Measurements from ENCODE around the gene LCE2B. TPM values are rescaled to one million over a fixed set of nuclear protein-coding genes. Genes with fewer than 3 reads are reported as not detected.

LCE2B gene
- total and polyA plus RNA-seq, 10 of the 15 experiments (the other 5 are each of a cell fraction or from before 2014, with no cell fraction given): not detected

- no peaks in the 10 kb centered on the region for H3K79me2 ChIP-seq (ENCODE audit: control insufficient read depth, insufficient read depth, low read length)
- no peaks in the 10 kb centered on the region for H4K20me1 ChIP-seq (ENCODE audit: control insufficient read depth, insufficient read depth)
- H3K27me3 ChIP-seq (replicated peaks in 1 of 2; ENCODE audit: control insufficient read depth in 2 of 2, insufficient read depth in 2 of 2, low read length in 1 of 2): no peaks in the 10 kb centered on the region; a peak in 1 of 4 replicates
- ChIA-PET CTCF (no interaction called here), RAD21 (ENCODE audit: unreplicated experiment) (no interaction called here), SMC1A (ENCODE audit: uncharacterized antibody, unreplicated experiment) (no interaction called here), POLR2A (no interaction called here)
- H2AFZ ChIP-seq (ENCODE audit: control insufficient read depth, low read depth, low read length): no peak overlapping the region
- DNase-seq (ENCODE audit: low read depth, low spot score) (no peak), FAIRE-seq (no peak), ATAC-seq (no peak)
- WGBS (ENCODE audit: insufficient coverage, insufficient replicate concordance, low lambda C conversion rate, missing lambda C conversion rate): 0% methylated on average over 2 of the region's 2 CpGs
- H3K9ac ChIP-seq (ENCODE audit: control insufficient read depth, insufficient read depth, low read length): no peak overlapping the region
- intact Hi-C loops (cut with micrococcal nuclease; ENCODE audit: unreplicated experiment) (no loop called here), in situ Hi-C loops (cut with MboI) (no loop called here)
- no peaks in the 10 kb centered on the region for H3K4me1 ChIP-seq (ENCODE audit: control insufficient read depth, insufficient read depth, low read length)
- no peak overlapping the region for H3K27ac ChIP-seq (ENCODE audit: control insufficient read depth, insufficient read depth)
- no peak overlapping the region for H3K4me2 ChIP-seq (ENCODE audit: control insufficient read depth, insufficient read depth)
- H3K9me3 ChIP-seq (replicated peaks; ENCODE audit: control insufficient read depth, insufficient read depth, low read length): no peaks in the 10 kb centered on the region
- no TSS peak for BruUV-seq (replicated peaks)
- H3K4me3 ChIP-seq: no peak overlapping the region
- H3K36me3 ChIP-seq (ENCODE audit: control insufficient read depth in 2 of 2, insufficient read depth in 2 of 2, low read length in 1 of 2): no peaks in the 10 kb centered on the region
- TF ChIP-seq SRF (IDR thresholded peaks at IDR 0.05; ENCODE audit: low read depth in 2 of 2, low read length in 2 of 2): no peak
- no peak for TF ChIP-seq ZNF274 (IDR thresholded peaks at IDR 0.05; ENCODE audit: insufficient read depth, insufficient read length)
- no peak for TF ChIP-seq IRF3 (IDR thresholded peaks at IDR 0.05)
- no peak for TF ChIP-seq WRNIP1 (IDR thresholded peaks at IDR 0.05; ENCODE audit: borderline replicate concordance, low read depth, low read length)
- no peak for TF ChIP-seq ZNF592 (IDR thresholded peaks at IDR 0.05)
- TF ChIP-seq ZBTB11 (CRISPR knock-in tag; IDR thresholded peaks at IDR 0.05): no peak
- TF ChIP-seq TARDBP (IDR thresholded peaks at IDR 0.05; ENCODE audit: borderline replicate concordance): no peak
- TF ChIP-seq CHD2 (IDR thresholded peaks at IDR 0.05; ENCODE audit: borderline replicate concordance, low read depth, low read length): no peak
- no peak for TF ChIP-seq NBN (IDR thresholded peaks at IDR 0.05)
- no peak for TF ChIP-seq USF2 (IDR thresholded peaks at IDR 0.05; ENCODE audit: borderline replicate concordance, low read depth, low read length)
- TF ChIP-seq ZSCAN29 (IDR thresholded peaks at IDR 0.05): no peak
- no peak for TF ChIP-seq ZNF384 (IDR thresholded peaks at IDR 0.05; ENCODE audit: borderline replicate concordance, low read depth, low read length)
- no peak for TF ChIP-seq BHLHE40 (IDR thresholded peaks at IDR 0.05; ENCODE audit: borderline replicate concordance in 1 of 2, low read depth in 2 of 2, low read length in 1 of 2)
- no peak for TF ChIP-seq EP300 (IDR thresholded peaks at IDR 0.05; ENCODE audit: borderline replicate concordance in 1 of 2, control insufficient read depth in 1 of 2, low read depth in 2 of 2, low read length in 2 of 2)
- TF ChIP-seq TCF12 (IDR thresholded peaks at IDR 0.05; ENCODE audit: low read depth, low read length): no peak
- no peak for TF ChIP-seq IKZF1 (conservative IDR thresholded peaks at IDR 0.05)
Measured at GRCh38 chr1:152673016-152673415, 12.9 kb upstream of the LCE2B start.
